Keratinocyte (primary cell): Measurements from ENCODE around the gene HOXB2.

ENCODE experiments used
- EZH2 ChIP-seq: IDR thresholded peaks from one replicate; pipeline ENCODE4 v1.6.1; 2012; ENCODE audit warnings: inconsistent platforms, mild to moderate bottlenecking, low read length, moderate library complexity
- TF ChIP-seq, protein P1 (sequence below), 3 experiments: IDR thresholded peaks in 1 of 3; conservative IDR thresholded peaks in 1 of 3; optimal IDR thresholded peaks in 1 of 3; 2 replicates in 2 of 3; 3 replicates in 1 of 3; pipeline versions ENCODE3 to v1.5.1; 2011; ENCODE audit warnings: low read length in 3 of 3, mild to moderate bottlenecking in 3 of 3, moderate library complexity in 2 of 3, control low read depth in 1 of 3, inconsistent platforms in 1 of 3; ENCODE audit not compliant: insufficient read depth in 2 of 3; ENCODE audit errors: extremely low read depth in 1 of 3

DNA sequence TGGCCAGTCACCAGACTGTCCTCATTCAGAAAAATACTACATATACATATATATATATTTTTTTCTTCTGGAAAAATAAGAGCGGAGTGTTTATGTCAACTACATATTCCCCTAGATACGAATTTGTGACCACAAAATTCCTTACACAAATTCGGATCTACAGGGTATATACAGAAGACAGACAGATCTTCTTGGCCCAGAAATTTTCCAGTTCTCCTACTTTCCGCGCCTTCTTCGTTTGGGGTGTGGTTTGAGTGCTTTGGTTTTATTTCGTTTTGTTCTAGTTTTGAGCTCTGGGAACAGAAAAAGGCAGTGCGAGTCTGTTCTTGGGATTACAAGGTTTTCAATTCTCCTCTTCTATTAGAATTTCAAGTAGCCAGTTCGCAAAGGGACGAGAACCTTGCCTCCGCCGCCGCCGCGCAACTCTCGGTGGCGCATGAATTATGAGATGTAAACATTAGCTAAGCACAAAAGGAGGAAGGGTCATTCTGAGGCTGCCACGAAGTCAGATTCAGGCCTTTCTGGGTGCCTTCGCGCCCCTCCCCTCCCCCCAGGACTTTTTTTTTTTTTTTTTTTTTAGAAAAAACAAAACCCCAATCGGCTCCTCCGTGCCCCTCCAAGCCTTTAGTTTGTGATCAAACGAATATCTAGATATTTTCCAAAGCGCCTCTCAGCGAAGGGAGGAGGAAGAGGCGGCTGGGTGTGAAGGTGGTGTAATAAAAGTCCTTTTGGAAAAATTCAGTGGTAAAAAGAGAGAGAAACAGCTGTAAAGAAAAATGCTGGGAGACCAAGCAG, 35.0 kb upstream of the HOXB2 start:
- TF ChIP-seq, protein P1, sequence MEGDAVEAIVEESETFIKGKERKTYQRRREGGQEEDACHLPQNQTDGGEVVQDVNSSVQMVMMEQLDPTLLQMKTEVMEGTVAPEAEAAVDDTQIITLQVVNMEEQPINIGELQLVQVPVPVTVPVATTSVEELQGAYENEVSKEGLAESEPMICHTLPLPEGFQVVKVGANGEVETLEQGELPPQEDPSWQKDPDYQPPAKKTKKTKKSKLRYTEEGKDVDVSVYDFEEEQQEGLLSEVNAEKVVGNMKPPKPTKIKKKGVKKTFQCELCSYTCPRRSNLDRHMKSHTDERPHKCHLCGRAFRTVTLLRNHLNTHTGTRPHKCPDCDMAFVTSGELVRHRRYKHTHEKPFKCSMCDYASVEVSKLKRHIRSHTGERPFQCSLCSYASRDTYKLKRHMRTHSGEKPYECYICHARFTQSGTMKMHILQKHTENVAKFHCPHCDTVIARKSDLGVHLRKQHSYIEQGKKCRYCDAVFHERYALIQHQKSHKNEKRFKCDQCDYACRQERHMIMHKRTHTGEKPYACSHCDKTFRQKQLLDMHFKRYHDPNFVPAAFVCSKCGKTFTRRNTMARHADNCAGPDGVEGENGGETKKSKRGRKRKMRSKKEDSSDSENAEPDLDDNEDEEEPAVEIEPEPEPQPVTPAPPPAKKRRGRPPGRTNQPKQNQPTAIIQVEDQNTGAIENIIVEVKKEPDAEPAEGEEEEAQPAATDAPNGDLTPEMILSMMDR (optimal IDR thresholded peaks at IDR 0.05 in 1 of 3, IDR thresholded peaks at IDR 0.05 in 1 of 3, conservative IDR thresholded peaks at IDR 0.05 in 1 of 3; ENCODE audit: extremely low read depth in 1 of 3, insufficient read depth in 2 of 3, low read length in 3 of 3): no peak
- TF ChIP-seq EZH2: no peak
